ENCODE results near the gene SLCO2B1. TPM values are rescaled to one million over a fixed set of nuclear protein-coding genes. Genes with fewer than 3 reads are reported as not detected.

Gene SLCO2B1
- total RNA-seq, 1 donor from 2014 or later = 14.3 TPM

GRCh38 chr11:75203641-75204011 is 52.7 kb downstream of the SLCO2B1 start:
- no peak for DNase-seq (ENCODE audit: low spot score)
- intact Hi-C loops (cut with DNase I) = no loop called here

- intact Hi-C loops (cut with DNase I) = no loop called here
- DNase-seq (ENCODE audit: low spot score) = no peak
Measured at GRCh38 chr11:75204012-75204674, 53.2 kb downstream of the SLCO2B1 start.

GRCh38 chr11:75204685-75205563 is 54.0 kb downstream of the SLCO2B1 start:
- DNase-seq (ENCODE audit: low spot score) = peak; percentile 89
- intact Hi-C loops (cut with DNase I) = loop anchor here (1.0 to 5.0 kb wide), 2 partner anchors 42 to 64 kb away; no protein-coding TSS in a partner anchor

- intact Hi-C loops (cut with DNase I) = loop anchor here (1.0 to 5.0 kb wide), 2 partner anchors 42 to 64 kb away; no protein-coding TSS in a partner anchor
- DNase-seq (ENCODE audit: low spot score) = no peak
Measured at GRCh38 chr11:75205564-75206020, 54.7 kb downstream of the SLCO2B1 start.

- DNase-seq (ENCODE audit: low spot score) = no peak
- intact Hi-C loops (cut with DNase I) = loop anchor here (5.0 kb wide), 1 partner anchor 39 kb away; no protein-coding TSS in a partner anchor
Measured at GRCh38 chr11:75208446-75208845, 57.5 kb downstream of the SLCO2B1 start.

GRCh38 chr11:75212411-75212810 is 61.5 kb downstream of the SLCO2B1 start:
- intact Hi-C loops (cut with DNase I) = no loop called here

GRCh38 chr11:75214411-75214821 is 63.5 kb downstream of the SLCO2B1 start:
- intact Hi-C loops (cut with DNase I) = no loop called here

More at GRCh38 chr11:75212411-75212810, 61.5 kb downstream of the SLCO2B1 start:
- no peak for DNase-seq (ENCODE audit: low spot score)

GRCh38 chr11:75214843-75215242 is 63.9 kb downstream of the SLCO2B1 start:
- DNase-seq (ENCODE audit: low spot score) = no peak
- intact Hi-C loops (cut with DNase I) = no loop called here

More at GRCh38 chr11:75214411-75214821, 63.5 kb downstream of the SLCO2B1 start:
- no peak for DNase-seq (ENCODE audit: low spot score)

- intact Hi-C loops (cut with DNase I) = no loop called here
- DNase-seq (ENCODE audit: low spot score) = peak; percentile 15
Measured at GRCh38 chr11:75219869-75220268, 69.0 kb downstream of the SLCO2B1 start.

GRCh38 chr11:75223954-75224643 is 73.2 kb downstream of the SLCO2B1 start:
- intact Hi-C loops (cut with DNase I) = no loop called here
- peak; percentile 69 for DNase-seq (ENCODE audit: low spot score)

- no peak for DNase-seq (ENCODE audit: low spot score)
- intact Hi-C loops (cut with DNase I) = no loop called here
Measured at GRCh38 chr11:75225794-75226193, 74.9 kb downstream of the SLCO2B1 start.

- peak; percentile 47 for DNase-seq (ENCODE audit: low spot score)
- intact Hi-C loops (cut with DNase I) = no loop called here
Measured at GRCh38 chr11:75229466-75229865, 78.6 kb downstream of the SLCO2B1 start.

GRCh38 chr11:75230621-75231020 is 79.7 kb downstream of the SLCO2B1 start:
- DNase-seq (ENCODE audit: low spot score) = peak; percentile 17
- intact Hi-C loops (cut with DNase I) = no loop called here

- peak; percentile 10 for DNase-seq (ENCODE audit: low spot score)
- intact Hi-C loops (cut with DNase I) = no loop called here
Measured at GRCh38 chr11:75233754-75234172, 82.9 kb downstream of the SLCO2B1 start.

- intact Hi-C loops (cut with DNase I) = no loop called here
- DNase-seq (ENCODE audit: low spot score) = no peak
Measured at GRCh38 chr11:75236062-75236461, 85.2 kb downstream of the SLCO2B1 start.

GRCh38 chr11:75237050-75237449 is 86.1 kb downstream of the SLCO2B1 start:
- intact Hi-C loops (cut with DNase I) = no loop called here
- peak; percentile 29 for DNase-seq (ENCODE audit: low spot score)

- intact Hi-C loops (cut with DNase I) = no loop called here
- peak; percentile 44 for DNase-seq (ENCODE audit: low spot score)
Measured at GRCh38 chr11:75238595-75239440, 87.9 kb downstream of the SLCO2B1 start.

- intact Hi-C loops (cut with DNase I) = loop anchor here (2.0 kb wide), 1 partner anchor 95 kb away; no protein-coding TSS in a partner anchor
- DNase-seq (ENCODE audit: low spot score) = peak; percentile 70
Measured at GRCh38 chr11:75239531-75240290, 88.8 kb downstream of the SLCO2B1 start.
